ENCODE results near the gene TTC9. TPM values are rescaled to one million over a fixed set of nuclear protein-coding genes. Genes with fewer than 3 reads are reported as not detected.

Gene TTC9
- total and polyA plus RNA-seq, 2 experiments from 2014 or later, result 10.3 to 34.2 TPM

DNA sequence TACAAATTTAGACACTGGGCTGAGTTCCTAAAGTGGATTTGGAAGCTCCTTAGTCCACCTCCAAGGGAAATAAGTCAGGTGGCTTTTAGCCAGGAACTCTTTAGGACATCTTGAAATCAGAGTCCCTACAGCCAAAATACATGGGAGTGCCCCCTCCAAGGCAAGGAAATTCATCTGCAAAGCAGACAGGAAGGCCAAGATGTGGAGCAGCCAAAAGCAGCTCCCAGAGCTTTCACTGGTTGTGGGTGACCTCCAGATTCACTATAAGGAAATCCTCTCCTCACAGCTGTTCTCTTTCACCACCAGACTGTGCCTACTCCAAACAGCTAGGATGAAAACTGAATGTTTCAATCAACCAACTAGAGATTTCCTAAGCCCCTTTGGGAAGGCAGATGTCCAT lies 6.6 kb downstream of the TTC9 start (continued):
- TF ChIP-seq, protein P1, sequence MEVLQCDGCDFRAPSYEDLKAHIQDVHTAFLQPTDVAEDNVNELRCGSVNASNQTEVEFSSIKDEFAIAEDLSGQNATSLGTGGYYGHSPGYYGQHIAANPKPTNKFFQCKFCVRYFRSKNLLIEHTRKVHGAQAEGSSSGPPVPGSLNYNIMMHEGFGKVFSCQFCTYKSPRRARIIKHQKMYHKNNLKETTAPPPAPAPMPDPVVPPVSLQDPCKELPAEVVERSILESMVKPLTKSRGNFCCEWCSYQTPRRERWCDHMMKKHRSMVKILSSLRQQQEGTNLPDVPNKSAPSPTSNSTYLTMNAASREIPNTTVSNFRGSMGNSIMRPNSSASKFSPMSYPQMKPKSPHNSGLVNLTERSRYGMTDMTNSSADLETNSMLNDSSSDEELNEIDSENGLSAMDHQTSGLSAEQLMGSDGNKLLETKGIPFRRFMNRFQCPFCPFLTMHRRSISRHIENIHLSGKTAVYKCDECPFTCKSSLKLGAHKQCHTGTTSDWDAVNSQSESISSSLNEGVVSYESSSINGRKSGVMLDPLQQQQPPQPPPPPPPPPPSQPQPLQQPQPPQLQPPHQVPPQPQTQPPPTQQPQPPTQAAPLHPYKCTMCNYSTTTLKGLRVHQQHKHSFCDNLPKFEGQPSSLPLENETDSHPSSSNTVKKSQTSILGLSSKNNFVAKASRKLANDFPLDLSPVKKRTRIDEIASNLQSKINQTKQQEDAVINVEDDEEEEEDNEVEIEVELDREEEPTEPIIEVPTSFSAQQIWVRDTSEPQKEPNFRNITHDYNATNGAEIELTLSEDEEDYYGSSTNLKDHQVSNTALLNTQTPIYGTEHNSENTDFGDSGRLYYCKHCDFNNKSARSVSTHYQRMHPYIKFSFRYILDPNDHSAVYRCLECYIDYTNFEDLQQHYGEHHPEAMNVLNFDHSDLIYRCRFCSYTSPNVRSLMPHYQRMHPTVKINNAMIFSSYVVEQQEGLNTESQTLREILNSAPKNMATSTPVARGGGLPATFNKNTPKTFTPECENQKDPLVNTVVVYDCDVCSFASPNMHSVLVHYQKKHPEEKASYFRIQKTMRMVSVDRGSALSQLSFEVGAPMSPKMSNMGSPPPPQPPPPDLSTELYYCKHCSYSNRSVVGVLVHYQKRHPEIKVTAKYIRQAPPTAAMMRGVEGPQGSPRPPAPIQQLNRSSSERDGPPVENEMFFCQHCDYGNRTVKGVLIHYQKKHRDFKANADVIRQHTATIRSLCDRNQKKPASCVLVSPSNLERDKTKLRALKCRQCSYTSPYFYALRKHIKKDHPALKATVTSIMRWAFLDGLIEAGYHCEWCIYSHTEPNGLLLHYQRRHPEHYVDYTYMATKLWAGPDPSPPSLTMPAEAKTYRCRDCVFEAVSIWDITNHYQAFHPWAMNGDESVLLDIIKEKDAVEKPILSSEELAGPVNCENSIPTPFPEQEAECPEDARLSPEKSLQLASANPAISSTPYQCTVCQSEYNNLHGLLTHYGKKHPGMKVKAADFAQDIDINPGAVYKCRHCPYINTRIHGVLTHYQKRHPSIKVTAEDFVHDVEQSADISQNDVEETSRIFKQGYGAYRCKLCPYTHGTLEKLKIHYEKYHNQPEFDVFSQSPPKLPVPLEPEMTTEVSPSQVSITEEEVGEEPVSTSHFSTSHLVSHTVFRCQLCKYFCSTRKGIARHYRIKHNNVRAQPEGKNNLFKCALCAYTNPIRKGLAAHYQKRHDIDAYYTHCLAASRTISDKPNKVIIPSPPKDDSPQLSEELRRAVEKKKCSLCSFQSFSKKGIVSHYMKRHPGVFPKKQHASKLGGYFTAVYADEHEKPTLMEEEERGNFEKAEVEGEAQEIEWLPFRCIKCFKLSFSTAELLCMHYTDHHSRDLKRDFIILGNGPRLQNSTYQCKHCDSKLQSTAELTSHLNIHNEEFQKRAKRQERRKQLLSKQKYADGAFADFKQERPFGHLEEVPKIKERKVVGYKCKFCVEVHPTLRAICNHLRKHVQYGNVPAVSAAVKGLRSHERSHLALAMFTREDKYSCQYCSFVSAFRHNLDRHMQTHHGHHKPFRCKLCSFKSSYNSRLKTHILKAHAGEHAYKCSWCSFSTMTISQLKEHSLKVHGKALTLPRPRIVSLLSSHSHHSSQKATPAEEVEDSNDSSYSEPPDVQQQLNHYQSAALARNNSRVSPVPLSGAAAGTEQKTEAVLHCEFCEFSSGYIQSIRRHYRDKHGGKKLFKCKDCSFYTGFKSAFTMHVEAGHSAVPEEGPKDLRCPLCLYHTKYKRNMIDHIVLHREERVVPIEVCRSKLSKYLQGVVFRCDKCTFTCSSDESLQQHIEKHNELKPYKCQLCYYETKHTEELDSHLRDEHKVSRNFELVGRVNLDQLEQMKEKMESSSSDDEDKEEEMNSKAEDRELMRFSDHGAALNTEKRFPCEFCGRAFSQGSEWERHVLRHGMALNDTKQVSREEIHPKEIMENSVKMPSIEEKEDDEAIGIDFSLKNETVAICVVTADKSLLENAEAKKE (CRISPR knock-in tag; IDR thresholded peaks at IDR 0.05), result no peak
- TF ChIP-seq JUNB (IDR thresholded peaks at IDR 0.05; ENCODE audit: unreplicated experiment), result no peak
- no peak for TF ChIP-seq ZNF114 (CRISPR knock-in tag; IDR thresholded peaks at IDR 0.05)
- TF ChIP-seq CREB1 (CRISPR knock-in tag; IDR thresholded peaks at IDR 0.05; ENCODE audit: low read depth), result no peak
- TF ChIP-seq NANOG (IDR thresholded peaks at IDR 0.05; ENCODE audit: borderline replicate concordance), result no peak

DNA sequence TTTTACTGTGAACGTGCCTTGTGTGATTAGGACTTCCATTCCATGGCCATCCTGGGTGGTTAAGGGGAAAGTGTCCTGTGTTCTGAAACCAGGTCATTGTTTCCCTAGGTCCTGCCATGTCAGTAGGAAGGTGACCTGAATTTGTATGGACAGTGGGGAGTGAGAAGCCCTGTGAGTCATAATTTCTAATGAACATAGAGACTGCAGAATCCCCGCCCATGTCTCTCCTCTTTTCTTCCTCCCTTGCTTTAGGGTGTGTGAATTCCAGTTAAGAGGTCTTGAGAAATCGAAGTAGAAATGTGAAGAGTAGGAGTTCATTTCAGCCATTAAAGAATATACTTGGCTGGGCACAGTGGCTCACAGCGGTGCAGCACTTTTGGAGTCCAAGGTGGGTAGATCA lies 8.1 kb downstream of the TTC9 start:
- Histone ChIP-seq H3K79me2 (replicated peaks; ENCODE audit: insufficient read depth) (peaks cover 90% of the 10 kb centered on the region), H2AFZ (no peak overlapping the region), H3K27me3 (ENCODE audit: insufficient read depth) (no peaks in the 10 kb centered on the region), H3K4me1 (ENCODE audit: insufficient read depth) (peaks cover 76% of the 10 kb centered on the region), H4K20me1 (replicated peaks; ENCODE audit: insufficient read depth) (no peaks in the 10 kb centered on the region), H3K9me2 (ENCODE audit: insufficient read depth) (peaks cover 8% of the 10 kb centered on the region; the same call in 1 of the 2 replicates), H3K4me2 (no peak overlapping the region), H3K4me3 (no peak overlapping the region), H3F3A (replicated peaks; ENCODE audit: low read depth) (peaks cover 23% of the 10 kb centered on the region), H3K27ac (ENCODE audit: low read depth) (no peak overlapping the region), H3K36me3 (ENCODE audit: insufficient read depth) (peaks cover 9% of the 10 kb centered on the region)
- Mint-ChIP-seq H3K36me3 (ENCODE audit: low read depth) (peaks cover 80% of the 10 kb centered on the region), H3K27me3 (ENCODE audit: insufficient read depth, low read depth, poor library complexity) (peaks cover 18% of the 10 kb centered on the region), H3K4me1 (peaks cover 86% of the 10 kb centered on the region), H3K4me3 (no peak overlapping the region), H3K9me3 (no peaks in the 10 kb centered on the region), H3K27ac (peak overlapping the region; percentile 70)
- DNase-seq (ENCODE audit: low spot score), result no peak
- TF ChIP-seq ZNF331 (CRISPR knock-in tag; IDR thresholded peaks at IDR 0.05; ENCODE audit: low read depth) (no peak), ETS1 (IDR thresholded peaks at IDR 0.05) (no peak), EZH2 (IDR thresholded peaks at IDR 0.05; ENCODE audit: low read depth, unreplicated experiment) (no peak)
- no peak for ATAC-seq
